GM23338 (cell line): ENCODE measurements around the gene ODAD2. TPM values are rescaled to one million over a fixed set of nuclear protein-coding genes. Genes with fewer than 3 reads are reported as not detected.

Experiments
- ATAC-seq: fragments of 200-7000 bp; cut with Tn5 transposase; 3 replicates; pipeline ENCODE4 v1.9.1; 2020
- DNase-seq: peaks from one replicate; pipeline ENCODE4 v3.0.0-alpha.2; 2015; ENCODE audit warnings: low spot score
- H2AFZ ChIP-seq: fragments of 200-600 bp; sonication (generic); 2 replicates; pipeline ENCODE4 v1.8.0; 2016; ENCODE audit warnings: antibody characterized with exemption, mild to moderate bottlenecking, moderate library complexity
- H3F3A ChIP-seq: fragments of 200-600 bp; sonication (generic); replicated peaks from 2 replicates; pipeline ENCODE4 v1.8.0; 2017; ENCODE audit warnings: antibody characterized with exemption, mixed run types, low read depth
- H3K27ac ChIP-seq: fragments of 200-600 bp; sonication (generic); 2 replicates; pipeline ENCODE4 v1.6.1; 2016; ENCODE audit warnings: low read depth
- H3K27me3 ChIP-seq: fragments of 200-600 bp; sonication (generic); 2 replicates; pipeline ENCODE4 v1.8.0; 2016; ENCODE audit warnings: mild to moderate bottlenecking, mixed run types, moderate library complexity; ENCODE audit not compliant: insufficient read depth
- H3K36me3 ChIP-seq: fragments of 200-600 bp; sonication (generic); 2 replicates; pipeline ENCODE4 v1.8.0; 2016; ENCODE audit warnings: mild to moderate bottlenecking; ENCODE audit not compliant: insufficient read depth
- H3K4me1 ChIP-seq: fragments of 200-600 bp; sonication (generic); 2 replicates; pipeline ENCODE4 v1.8.0; 2016; ENCODE audit warnings: mild to moderate bottlenecking, moderate library complexity; ENCODE audit not compliant: insufficient read depth
- H3K4me2 ChIP-seq: fragments of 200-600 bp; sonication (generic); 2 replicates; pipeline ENCODE4 v1.7.1; 2017; ENCODE audit warnings: mixed run types
- H3K4me3 ChIP-seq: fragments of 200-600 bp; sonication (generic); 2 replicates; pipeline ENCODE4 v1.6.1; 2016; ENCODE audit warnings: mixed run types
- H3K79me2 ChIP-seq: fragments of 200-600 bp; sonication (generic); replicated peaks from 2 replicates; pipeline ENCODE4 v1.8.0; 2017; ENCODE audit warnings: mild to moderate bottlenecking; ENCODE audit not compliant: insufficient read depth
- H3K9me2 ChIP-seq: fragments of 200-600 bp; sonication (generic); 2 replicates; pipeline ENCODE4 v1.8.0; 2017; ENCODE audit not compliant: insufficient read depth
- H4K20me1 ChIP-seq: fragments of 200-600 bp; sonication (generic); replicated peaks from 2 replicates; pipeline ENCODE4 v1.8.0; 2017; ENCODE audit warnings: mild to moderate bottlenecking; ENCODE audit not compliant: insufficient read depth
- H3K27ac Mint-ChIP-seq: 2 replicates; pipeline ENCODE4 v1.8.0; 2020; ENCODE audit warnings: inconsistent platforms, mild to moderate bottlenecking, moderate library complexity, mixed read lengths
- H3K27me3 Mint-ChIP-seq: 3 replicates; pipeline ENCODE4 v1.8.0; 2022; ENCODE audit warnings: low read depth, mild to moderate bottlenecking, moderate library complexity, mixed read lengths, inconsistent platforms; ENCODE audit not compliant: insufficient read depth, poor library complexity
- H3K36me3 Mint-ChIP-seq: 3 replicates; pipeline ENCODE4 v1.8.0; 2021; ENCODE audit warnings: low read depth, mild to moderate bottlenecking, inconsistent platforms, moderate library complexity, mixed read lengths
- H3K4me1 Mint-ChIP-seq: 3 replicates; pipeline ENCODE4 v1.8.0; 2020; ENCODE audit warnings: mild to moderate bottlenecking, inconsistent platforms, mixed read lengths
- H3K4me3 Mint-ChIP-seq: 3 replicates; pipeline ENCODE4 v1.8.0; 2021; ENCODE audit warnings: moderate library complexity, mild to moderate bottlenecking, inconsistent platforms, mixed read lengths
- H3K9me3 Mint-ChIP-seq: 3 replicates; pipeline ENCODE4 v1.8.0; 2020; ENCODE audit warnings: moderate library complexity, mild to moderate bottlenecking, inconsistent platforms, mixed read lengths
- CREB1 ChIP-seq: fragments of 250-450 bp; sonication (Bioruptor Pico); IDR thresholded peaks from 2 replicates; pipeline ENCODE4 v1.5.0; 2020; ENCODE audit warnings: low read depth, mild to moderate bottlenecking, moderate library complexity
- CTCF ChIP-seq, 2 experiments: fragments of 200-600 bp in 1 of 2; sonication (generic) in 1 of 2; conservative IDR thresholded peaks; 2 replicates each; pipeline versions ENCODE4 v1.5.1 to v1.6.1; 2016 to 2017; ENCODE audit warnings: antibody characterized with exemption in 2 of 2, low read depth in 2 of 2, mild to moderate bottlenecking in 2 of 2, moderate library complexity in 1 of 2
- ETS1 ChIP-seq: IDR thresholded peaks from 2 replicates; pipeline ENCODE4 v1.6.1; 2016; ENCODE audit warnings: antibody characterized with exemption
- EZH2 ChIP-seq: fragments of 200-600 bp; sonication (generic); IDR thresholded peaks from one replicate; pipeline ENCODE4 v1.8.0; 2017; ENCODE audit warnings: antibody characterized with exemption, mild to moderate bottlenecking, low read depth; ENCODE audit not compliant: unreplicated experiment
- EZH2phosphoT487 ChIP-seq: fragments of 200-600 bp; sonication (generic); IDR thresholded peaks from one replicate; pipeline ENCODE4 v1.8.1; 2018; ENCODE audit warnings: antibody characterized with exemption; ENCODE audit not compliant: unreplicated experiment
- JUNB ChIP-seq: IDR thresholded peaks from one replicate; pipeline ENCODE4 v1.6.1; 2016; ENCODE audit warnings: antibody characterized with exemption; ENCODE audit not compliant: unreplicated experiment
- NANOG ChIP-seq: IDR thresholded peaks from 2 replicates; pipeline ENCODE4 v1.6.1; 2016; ENCODE audit warnings: antibody characterized with exemption, borderline replicate concordance
- POLR2AphosphoS5 ChIP-seq: IDR thresholded peaks from 2 replicates; pipeline ENCODE4 v1.6.1; 2016; ENCODE audit warnings: antibody characterized with exemption, low read depth
- REST ChIP-seq: IDR thresholded peaks from one replicate; pipeline ENCODE4 v1.6.1; 2018; ENCODE audit warnings: antibody characterized with exemption; ENCODE audit not compliant: unreplicated experiment
- STAT1 ChIP-seq: IDR thresholded peaks from one replicate; pipeline ENCODE4 v1.6.1; 2016; ENCODE audit warnings: antibody characterized with exemption; ENCODE audit not compliant: unreplicated experiment
- ZNF114 ChIP-seq: fragments of 250-450 bp; sonication (Bioruptor Pico); IDR thresholded peaks from 2 replicates; pipeline ENCODE4 v1.5.0; 2020; ENCODE audit warnings: mild to moderate bottlenecking, moderate library complexity
- ZNF331 ChIP-seq: fragments of 250-450 bp; sonication (Bioruptor Pico); IDR thresholded peaks from 2 replicates; pipeline ENCODE4 v1.5.0; 2020; ENCODE audit warnings: low read depth, mild to moderate bottlenecking, moderate library complexity
- ZNF462 ChIP-seq: fragments of 250-450 bp; sonication (Bioruptor Pico); IDR thresholded peaks from 2 replicates; pipeline ENCODE4 v1.5.0; 2020; ENCODE audit warnings: mild to moderate bottlenecking, moderate library complexity
- polyA plus RNA-seq: library from polyadenylated mRNA; unstranded; fragments of >200 nt; fragmentation: Nextera tagmentation; extraction: Ambion mirVana; gene quantifications from 2 replicates; pipeline ENCODE4 v1.2.1, GENCODE V29; 2016
- total RNA-seq: library from RNA; depleted of rRNA; stranded (reverse); fragments of >200 nt; shearing (Covaris generic); gene quantifications from 2 replicates; pipeline ENCODE4 v1.2.3, GENCODE V29; 2014

The ODAD2 gene
- total and polyA plus RNA-seq, 2 experiments from 2014 or later, result 2.1 to 3.4 TPM

GRCh38 chr10:27826369-27826768 lies 172.5 kb downstream of the ODAD2 start:
- Histone ChIP-seq H4K20me1 (no peaks in the 10 kb centered on the region), H3K9me2 (0 out of 2 replicates have a peak, but pooled peaks cover 4% of the 10 kb centered on the region), H3K79me2 (no peaks in the 10 kb centered on the region), H3K27me3 (no peaks in the 10 kb centered on the region), H3K4me3 (no peak overlapping the region), H2AFZ (no peak overlapping the region), H3K27ac (no peak overlapping the region), H3F3A (no peaks in the 10 kb centered on the region), H3K4me1 (no peaks in the 10 kb centered on the region), H3K36me3 (0 out of 2 replicates have a peak, but pooled peaks cover 3% of the 10 kb centered on the region), H3K4me2 (no peak overlapping the region)
- no peak overlapping the region for H3K27ac Mint-ChIP-seq
- peaks cover 2% of the 10 kb centered on the region for H3K27me3 Mint-ChIP-seq
- no peaks in the 10 kb centered on the region for H3K9me3 Mint-ChIP-seq
- TF ChIP-seq CREB1 (CRISPR knock-in tag) (no peak), CTCF (conservative IDR thresholded peaks at IDR 0.05; ENCODE audit: low read depth in 2 of 2) (no peak), ETS1 (no peak), POLR2AphosphoS5 (no peak), REST (no peak), ZNF462 (CRISPR knock-in tag) (no peak), ZNF331 (no peak), EZH2 (no peak), EZH2phosphoT487 (no peak), ZNF114 (CRISPR knock-in tag) (no peak), JUNB (no peak), STAT1 (no peak), NANOG (no peak)
- H3K36me3 Mint-ChIP-seq, result no peaks in the 10 kb centered on the region
- ATAC-seq (no peak), DNase-seq (no peak)
- H3K4me3 Mint-ChIP-seq, result no peak overlapping the region
- H3K4me1 Mint-ChIP-seq, result no peaks in the 10 kb centered on the region
